ENCODE measurements around the gene MED8.
"Not testable (repeated sequence)": the region's sequence is repeated elsewhere in the genome, so short reads cannot be mapped to it uniquely, and the experiment has no call there.

The MED8 gene

GRCh38 chr1:43404353-43404752 lies 14.8 kb upstream of the MED8 start:
- Histone ChIP-seq H3K36me3 (ENCODE audit: insufficient read depth) (peaks cover 3% of the 10 kb centered on the region; the same call in 1 of the 2 replicates), H2AFZ (ENCODE audit: low read depth) (no peak overlapping the region), H3K27me3 (ENCODE audit: insufficient read depth, low read depth) (no peaks in the 10 kb centered on the region), H3K9ac (no peak overlapping the region), H3K27ac (no peak overlapping the region), H3K79me2 (ENCODE audit: insufficient read depth, low read depth) (no peaks in the 10 kb centered on the region), H3K4me3 (IDR thresholded peaks at IDR 0.05; ENCODE audit: insufficient read depth, low read depth, low read length) (no peak overlapping the region), H3K4me1 (ENCODE audit: low read depth, poor library complexity, severe bottlenecking) (no peaks in the 10 kb centered on the region), H4K20me1 (ENCODE audit: insufficient read depth) (no peaks in the 10 kb centered on the region), H3K4me2 (no peak overlapping the region)
- TF ChIP-seq CTCF (conservative IDR thresholded peaks at IDR 0.05; ENCODE audit: low read depth, low read length): no peak

GRCh38 chr1:43402089-43402865 lies 12.7 kb upstream of the MED8 start:
- Histone ChIP-seq H3K9ac (no peak overlapping the region), H3K27me3 (ENCODE audit: insufficient read depth, low read depth) (no peaks in the 10 kb centered on the region), H3K36me3 (ENCODE audit: insufficient read depth) (peaks cover 3% of the 10 kb centered on the region; the same call in 1 of the 2 replicates), H3K4me2 (no peak overlapping the region), H2AFZ (ENCODE audit: low read depth) (no peak overlapping the region), H3K4me1 (ENCODE audit: low read depth, poor library complexity, severe bottlenecking) (no peaks in the 10 kb centered on the region), H4K20me1 (ENCODE audit: insufficient read depth) (no peaks in the 10 kb centered on the region), H3K4me3 (IDR thresholded peaks at IDR 0.05; ENCODE audit: insufficient read depth, low read depth, low read length) (no peak overlapping the region), H3K27ac (no peak overlapping the region), H3K79me2 (ENCODE audit: insufficient read depth, low read depth) (no peaks in the 10 kb centered on the region)
- no peak for TF ChIP-seq CTCF (conservative IDR thresholded peaks at IDR 0.05; ENCODE audit: low read depth, low read length)

- not testable (repeated sequence) for H3K79me2 ChIP-seq (ENCODE audit: insufficient read depth, low read depth); H4K20me1 ChIP-seq (ENCODE audit: insufficient read depth); H3K27ac ChIP-seq; H3K36me3 ChIP-seq (ENCODE audit: insufficient read depth); H3K4me3 ChIP-seq (IDR thresholded peaks at IDR 0.05; ENCODE audit: insufficient read depth, low read depth, low read length); H3K9ac ChIP-seq; H3K27me3 ChIP-seq (ENCODE audit: insufficient read depth, low read depth); H3K4me1 ChIP-seq (ENCODE audit: low read depth, poor library complexity, severe bottlenecking); H3K4me2 ChIP-seq; H2AFZ ChIP-seq (ENCODE audit: low read depth)
Observed at GRCh38 chr1:43400441-43400840, 10.8 kb upstream of the MED8 start.

- Histone ChIP-seq H2AFZ (ENCODE audit: low read depth) (no peak overlapping the region), H3K27me3 (ENCODE audit: insufficient read depth, low read depth) (no peaks in the 10 kb centered on the region), H3K4me2 (no peak overlapping the region), H3K27ac (no peak overlapping the region), H3K4me3 (IDR thresholded peaks at IDR 0.05; ENCODE audit: insufficient read depth, low read depth, low read length) (no peak overlapping the region), H3K36me3 (ENCODE audit: insufficient read depth) (no peaks in the 10 kb centered on the region), H3K79me2 (ENCODE audit: insufficient read depth, low read depth) (no peaks in the 10 kb centered on the region), H4K20me1 (ENCODE audit: insufficient read depth) (no peaks in the 10 kb centered on the region), H3K4me1 (ENCODE audit: low read depth, poor library complexity, severe bottlenecking) (no peaks in the 10 kb centered on the region), H3K9ac (no peak overlapping the region)
- TF ChIP-seq CTCF (conservative IDR thresholded peaks at IDR 0.05; ENCODE audit: low read depth, low read length): no peak
Observed at GRCh38 chr1:43398227-43398626, 8.6 kb upstream of the MED8 start.

GRCh38 chr1:43396059-43396458 lies 6.5 kb upstream of the MED8 start:
- no peak overlapping the region for H3K4me2 ChIP-seq
- H3K36me3 ChIP-seq (ENCODE audit: insufficient read depth): no peaks in the 10 kb centered on the region
- H3K9ac ChIP-seq: no peak overlapping the region
- peaks cover 3% of the 10 kb centered on the region for H3K4me1 ChIP-seq (ENCODE audit: low read depth, poor library complexity, severe bottlenecking)
- H3K27me3 ChIP-seq (ENCODE audit: insufficient read depth, low read depth): no peaks in the 10 kb centered on the region
- 0 out of 2 replicates have a peak, but pooled peaks cover 5% of the 10 kb centered on the region for H3K79me2 ChIP-seq (ENCODE audit: insufficient read depth, low read depth)
- TF ChIP-seq CTCF (conservative IDR thresholded peaks at IDR 0.05; ENCODE audit: low read depth, low read length): no peak
- H4K20me1 ChIP-seq (ENCODE audit: insufficient read depth): no peaks in the 10 kb centered on the region
- H3K27ac ChIP-seq: no peak overlapping the region
- H2AFZ ChIP-seq (ENCODE audit: low read depth): no peak overlapping the region
- H3K4me3 ChIP-seq (IDR thresholded peaks at IDR 0.05; ENCODE audit: insufficient read depth, low read depth, low read length): no peak overlapping the region

All from KMS-11 (cell line).